ENCODE measurements around the gene PNKP. TPM values are rescaled to one million over a fixed set of nuclear protein-coding genes. Genes with fewer than 3 reads are reported as not detected.

The PNKP gene
- total RNA-seq, 1 donor: 42.3 TPM

GRCh38 chr19:49855277-49855675 is 12.1 kb downstream of the PNKP start:
- no peak for DNase-seq (ENCODE audit: low read depth)
- no peak for TF ChIP-seq CTCF (IDR thresholded peaks at IDR 0.05; ENCODE audit: insufficient read depth, low read length)
- H3K4me3 ChIP-seq (ENCODE audit: low read depth, low read length): no peak overlapping the region

DNA sequence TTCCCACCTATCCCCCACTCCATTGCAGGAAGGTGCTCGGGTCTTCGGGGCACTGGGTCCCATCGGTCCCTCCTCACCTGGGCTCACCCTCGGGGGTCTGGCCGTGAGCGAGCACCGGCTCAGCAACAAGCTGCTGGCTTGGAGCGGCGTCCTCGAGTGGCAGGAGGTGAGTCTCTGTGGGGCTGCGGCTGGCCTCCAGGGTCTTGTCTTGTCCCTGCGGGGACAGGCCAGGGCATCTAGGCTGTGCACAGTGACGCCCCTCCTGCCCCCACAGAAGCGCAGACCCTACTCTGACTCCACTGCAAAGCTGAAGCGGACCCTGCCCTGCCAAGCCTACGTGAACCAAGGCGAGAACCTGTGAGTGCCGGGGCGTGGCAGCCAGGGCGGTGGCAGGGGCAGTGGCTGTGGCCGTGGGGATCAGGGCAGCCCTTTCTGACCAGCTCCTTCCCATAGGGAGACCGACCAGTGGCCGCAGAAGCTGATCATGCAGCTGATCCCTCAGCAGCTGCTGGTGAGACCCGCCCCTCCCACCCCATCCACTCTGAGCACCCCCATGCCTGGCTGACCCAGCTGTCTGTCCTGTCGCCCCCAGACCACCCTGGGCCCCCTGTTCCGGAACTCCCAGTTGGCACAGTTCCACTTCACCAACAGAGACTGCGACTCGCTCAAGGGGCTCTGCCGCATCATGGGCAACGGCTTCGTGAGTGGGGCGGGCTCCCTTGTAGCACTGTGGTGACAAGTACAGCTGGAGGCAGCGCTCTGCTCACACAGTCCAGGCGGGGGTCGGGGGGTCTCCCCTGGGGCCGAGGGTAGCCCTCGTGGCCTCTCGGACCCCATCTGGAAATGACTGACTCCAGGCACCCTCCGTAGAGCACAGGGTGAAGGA is 12.8 kb downstream of the PNKP start:
- no peak for TF ChIP-seq CTCF (IDR thresholded peaks at IDR 0.05; ENCODE audit: insufficient read depth, low read length)
- DNase-seq (ENCODE audit: low read depth): no peak

DNA sequence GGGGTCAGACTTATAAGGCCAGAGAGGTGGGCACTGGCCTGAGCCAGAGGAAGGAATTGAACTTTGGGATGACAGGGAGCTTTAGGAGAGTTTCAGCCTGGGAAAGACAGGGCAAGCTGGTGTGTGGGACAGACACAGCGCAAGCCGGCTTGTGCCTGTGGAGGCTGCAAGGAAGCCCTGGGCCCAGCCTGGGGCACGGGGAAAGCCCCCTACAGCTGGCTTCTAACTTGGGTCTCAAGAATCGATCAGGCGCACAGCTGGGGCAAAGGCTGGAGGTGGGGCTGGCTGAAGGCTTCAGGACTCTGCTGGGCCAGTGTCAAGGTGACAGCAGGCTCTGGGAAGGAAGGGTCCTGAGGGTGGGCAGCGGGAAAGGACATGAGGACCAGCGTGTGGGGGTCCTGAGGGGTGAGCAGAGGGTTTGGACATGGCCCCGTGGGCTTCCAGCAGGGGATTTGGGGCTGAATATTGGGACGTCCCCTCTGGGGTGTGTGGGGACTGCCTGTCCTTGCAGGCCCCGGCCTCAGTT is 13.5 kb downstream of the PNKP start:
- no peak for TF ChIP-seq CTCF (IDR thresholded peaks at IDR 0.05; ENCODE audit: insufficient read depth, low read length)
- no peak overlapping the region for H3K4me3 ChIP-seq (ENCODE audit: low read depth, low read length)
- no peak for DNase-seq (ENCODE audit: low read depth)

More for the DNA sequence above, 12.8 kb downstream of the PNKP start:
- no peak overlapping the region for H3K4me3 ChIP-seq (ENCODE audit: low read depth, low read length)

- H3K4me3 ChIP-seq (ENCODE audit: low read depth, low read length): peak overlapping the region; percentile 90
- no peak for DNase-seq (ENCODE audit: low read depth)
- no peak for TF ChIP-seq CTCF (IDR thresholded peaks at IDR 0.05; ENCODE audit: insufficient read depth, low read length)
These were observed 14.7 kb downstream of the PNKP start for GRCh38 chr19:49852631-49853126.

GRCh38 chr19:49851456-49852259 is 15.7 kb downstream of the PNKP start:
- no peak for TF ChIP-seq CTCF (IDR thresholded peaks at IDR 0.05; ENCODE audit: insufficient read depth, low read length)
- H3K4me3 ChIP-seq (ENCODE audit: low read depth, low read length): peak overlapping the region; percentile 90
- DNase-seq (ENCODE audit: low read depth): no peak

DNA sequence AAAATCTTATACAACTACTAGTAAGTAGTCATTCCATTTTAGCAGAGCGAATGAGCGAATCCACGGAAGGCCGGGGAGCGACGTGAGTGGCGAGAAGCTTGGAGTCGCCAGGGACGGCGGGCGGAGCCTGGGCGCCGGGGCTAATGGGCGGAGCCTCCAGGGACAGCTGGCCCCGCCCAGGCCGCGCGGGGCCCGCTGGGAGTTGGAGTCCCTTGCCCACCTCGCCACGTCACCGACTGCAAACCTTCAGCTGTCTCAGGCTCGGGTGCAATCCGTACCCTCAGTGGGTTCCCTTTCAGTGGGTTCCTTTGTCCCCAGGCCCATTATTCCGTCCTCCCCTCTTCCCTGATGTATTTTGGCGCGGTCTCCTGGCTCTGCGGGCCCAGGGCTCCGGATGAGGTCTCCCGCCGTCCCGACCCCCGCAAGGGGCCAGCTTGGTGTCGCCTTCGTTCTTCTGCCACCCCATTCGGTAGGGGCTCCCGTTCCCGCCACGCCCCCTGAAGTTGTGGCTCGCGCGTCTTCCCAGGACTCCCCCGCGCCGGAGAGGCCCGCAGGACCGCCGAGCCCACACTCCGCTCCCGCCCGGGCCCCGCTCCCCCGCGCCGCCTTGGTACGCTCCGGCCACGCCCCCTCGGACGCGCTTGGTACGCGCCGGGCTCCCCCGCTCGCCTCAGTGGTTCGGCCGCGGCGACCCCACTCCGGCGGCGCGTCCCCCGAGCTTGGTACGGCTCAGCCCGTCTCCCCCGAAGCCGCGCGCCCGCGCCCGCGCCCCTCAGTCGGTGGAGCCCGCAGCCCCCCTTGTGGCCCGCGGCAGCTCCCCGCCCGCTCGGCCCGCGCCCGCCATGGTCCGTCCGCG is 16.7 kb downstream of the PNKP start, which contains the start of gene PTOV1:
PTOV1 (plus strand) TSS at position 673 of the 856 bp plus-strand sequence.
- H3K4me3 ChIP-seq (ENCODE audit: low read depth, low read length): peak within 1 kb of the TSS; percentile 90
- no peak for TF ChIP-seq CTCF (IDR thresholded peaks at IDR 0.05; ENCODE audit: insufficient read depth, low read length)
- DNase-seq (ENCODE audit: low read depth): peak; percentile 89
